RKO (cell line): Measurements from ENCODE around the gene VSTM1.

Experiments
- DNase-seq: peaks from one replicate; pipeline ENCODE4 v3.0.0-alpha.2; 2016; ENCODE audit warnings: low spot score

The VSTM1 gene

GRCh38 chr19:54011507-54012211, 52.0 kb downstream of the VSTM1 start:
- no peak for DNase-seq

GRCh38 chr19:54010474-54010873, 53.2 kb downstream of the VSTM1 start:
- no peak for DNase-seq

GRCh38 chr19:54009440-54009839, 54.3 kb downstream of the VSTM1 start:
- DNase-seq, result no peak

GRCh38 chr19:54002495-54003315, 61.0 kb downstream of the VSTM1 start:
- DNase-seq, result no peak

- DNase-seq, result no peak
These were observed 62.2 kb downstream of the VSTM1 start for GRCh38 chr19:54001496-54001895.

GRCh38 chr19:53999694-54000093, 64.0 kb downstream of the VSTM1 start:
- DNase-seq, result no peak

- DNase-seq, result no peak
These were observed 65.5 kb downstream of the VSTM1 start for GRCh38 chr19:53998223-53998622.

GRCh38 chr19:53994811-53995210, 68.9 kb downstream of the VSTM1 start:
- no peak for DNase-seq

GRCh38 chr19:53993448-53993847, 70.2 kb downstream of the VSTM1 start:
- DNase-seq, result no peak

GRCh38 chr19:53992815-53993214, 70.9 kb downstream of the VSTM1 start:
- DNase-seq, result no peak

- DNase-seq, result no peak
These were observed 71.5 kb downstream of the VSTM1 start for GRCh38 chr19:53992211-53992610.

- no peak for DNase-seq
These were observed 72.2 kb downstream of the VSTM1 start, which contains the start of gene CACNG6 for GRCh38 chr19:53991224-53992113. Gene CACNG6, plus strand, starts transcription at chr19:53991637. Its CDS starts 1,241 bp downstream, at chr19:53992878.
